GM12878 (cell line): ENCODE data around the gene ATP7B.

Source experiments
- CTCF ChIP-seq, 3 experiments: IDR thresholded peaks in 2 of 3; conservative IDR thresholded peaks in 1 of 3; 2 replicates each; pipeline ENCODE4 v1.5.1; 2011; ENCODE audit warnings: low read depth in 3 of 3, low read length in 3 of 3, mild to moderate bottlenecking in 3 of 3, control low read depth in 2 of 3, moderate library complexity in 2 of 3, inconsistent platforms in 1 of 3, mixed read lengths in 1 of 3; ENCODE audit not compliant: control insufficient read depth in 2 of 3, insufficient read depth in 1 of 3; ENCODE audit errors: extremely low read depth in 1 of 3
- JUND ChIP-seq: IDR thresholded peaks from 2 replicates; pipeline ENCODE4 v1.6.1; 2012; ENCODE audit warnings: low read depth, mild to moderate bottlenecking, low read length, improper control_type of control experiment, moderate library complexity
- POLR2A ChIP-seq: IDR thresholded peaks from 2 replicates; pipeline ENCODE4 v1.6.1; 2011; ENCODE audit warnings: low read depth, mild to moderate bottlenecking, low read length
- RCOR1 ChIP-seq: conservative IDR thresholded peaks from 2 replicates; pipeline ENCODE4 v1.6.1; 2012; ENCODE audit warnings: low read depth, low read length, improper control_type of control experiment
- TAF1 ChIP-seq: IDR thresholded peaks from 2 replicates; pipeline ENCODE4 v1.6.1; 2011; ENCODE audit warnings: mild to moderate bottlenecking, low read depth, low read length, borderline replicate concordance
- ZNF384 ChIP-seq: IDR thresholded peaks from 2 replicates; pipeline ENCODE4 v1.6.1; 2012; ENCODE audit warnings: low read depth, mild to moderate bottlenecking, low read length, improper control_type of control experiment, borderline replicate concordance
- ZNF622 ChIP-seq: fragments of 450-650 bp; IDR thresholded peaks from 2 replicates; pipeline ENCODE4 v1.6.1; 2017; ENCODE audit warnings: mild to moderate bottlenecking, inconsistent platforms

DNA sequence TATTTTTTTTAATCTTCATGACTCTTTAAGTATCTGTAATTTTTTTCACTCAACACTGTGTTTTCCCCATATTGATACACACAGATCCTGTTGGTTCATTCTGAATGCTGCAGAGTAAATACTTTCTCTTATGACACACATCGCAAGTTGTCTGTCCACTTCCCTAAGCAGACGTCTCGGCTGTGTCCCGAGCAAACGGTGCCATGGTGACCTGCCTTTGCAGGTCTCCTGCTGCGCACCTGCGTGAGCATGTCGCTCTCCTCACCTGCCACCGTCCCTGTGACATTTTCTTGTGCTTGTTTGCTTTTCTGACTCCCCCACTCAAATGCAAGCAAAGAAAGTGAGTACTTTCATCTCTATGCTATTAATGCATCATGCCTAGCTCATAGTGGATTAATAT, 91.7 kb downstream of the ATP7B start:
- no peak for TF ChIP-seq CTCF (IDR thresholded peaks at IDR 0.05 in 2 of 3, conservative IDR thresholded peaks at IDR 0.05 in 1 of 3; ENCODE audit: control insufficient read depth in 2 of 3, extremely low read depth in 1 of 3, insufficient read depth in 1 of 3, low read depth in 3 of 3, low read length in 3 of 3)
- TF ChIP-seq TAF1 = no peak
- TF ChIP-seq POLR2A = no peak
- no peak for TF ChIP-seq ZNF622
- TF ChIP-seq ZNF384 = no peak
- no peak for TF ChIP-seq JUND
- TF ChIP-seq RCOR1 = no peak
